ENCODE measurements around the gene ITIH5. TPM values are rescaled to one million over a fixed set of nuclear protein-coding genes. Genes with fewer than 3 reads are reported as not detected.

The ITIH5 gene
- total RNA-seq, 1 donor from 2014 or later: 3.4 TPM

DNA sequence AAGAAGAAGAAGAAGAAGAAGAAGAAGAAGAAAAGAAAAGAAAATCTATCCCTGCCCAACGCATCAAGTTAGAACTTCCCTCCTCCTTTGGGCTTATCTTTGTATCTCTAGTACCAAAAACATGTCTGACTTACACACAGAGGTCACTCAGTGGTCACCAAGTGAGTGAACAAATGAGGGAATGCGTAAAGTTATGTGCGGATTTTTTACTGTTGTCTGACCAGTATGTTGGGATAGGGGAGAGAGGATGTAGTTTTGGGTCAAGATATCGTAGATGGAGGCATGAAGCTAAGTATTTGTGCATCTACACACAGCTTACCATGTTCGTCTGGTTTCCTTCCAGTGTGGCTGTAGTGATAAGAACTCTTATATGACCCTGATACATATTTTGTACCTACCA is 99.9 kb downstream of the ITIH5 start:
- Mint-ChIP-seq H3K4me3 (ENCODE audit: unreplicated experiment) (no peak overlapping the region), H3K27me3 (ENCODE audit: low read depth) (peaks cover 4% of the 10 kb centered on the region), H3K27ac (ENCODE audit: unreplicated experiment) (no peak overlapping the region), H3K36me3 (ENCODE audit: low read depth) (no peaks in the 10 kb centered on the region), H3K4me1 (ENCODE audit: low read depth) (peaks cover 19% of the 10 kb centered on the region), H3K9me3 (ENCODE audit: low read depth) (no peaks in the 10 kb centered on the region)
- TF ChIP-seq, protein P1, sequence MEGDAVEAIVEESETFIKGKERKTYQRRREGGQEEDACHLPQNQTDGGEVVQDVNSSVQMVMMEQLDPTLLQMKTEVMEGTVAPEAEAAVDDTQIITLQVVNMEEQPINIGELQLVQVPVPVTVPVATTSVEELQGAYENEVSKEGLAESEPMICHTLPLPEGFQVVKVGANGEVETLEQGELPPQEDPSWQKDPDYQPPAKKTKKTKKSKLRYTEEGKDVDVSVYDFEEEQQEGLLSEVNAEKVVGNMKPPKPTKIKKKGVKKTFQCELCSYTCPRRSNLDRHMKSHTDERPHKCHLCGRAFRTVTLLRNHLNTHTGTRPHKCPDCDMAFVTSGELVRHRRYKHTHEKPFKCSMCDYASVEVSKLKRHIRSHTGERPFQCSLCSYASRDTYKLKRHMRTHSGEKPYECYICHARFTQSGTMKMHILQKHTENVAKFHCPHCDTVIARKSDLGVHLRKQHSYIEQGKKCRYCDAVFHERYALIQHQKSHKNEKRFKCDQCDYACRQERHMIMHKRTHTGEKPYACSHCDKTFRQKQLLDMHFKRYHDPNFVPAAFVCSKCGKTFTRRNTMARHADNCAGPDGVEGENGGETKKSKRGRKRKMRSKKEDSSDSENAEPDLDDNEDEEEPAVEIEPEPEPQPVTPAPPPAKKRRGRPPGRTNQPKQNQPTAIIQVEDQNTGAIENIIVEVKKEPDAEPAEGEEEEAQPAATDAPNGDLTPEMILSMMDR (IDR thresholded peaks at IDR 0.05): no peak
- DNase-seq (ENCODE audit: low spot score): no peak

DNA sequence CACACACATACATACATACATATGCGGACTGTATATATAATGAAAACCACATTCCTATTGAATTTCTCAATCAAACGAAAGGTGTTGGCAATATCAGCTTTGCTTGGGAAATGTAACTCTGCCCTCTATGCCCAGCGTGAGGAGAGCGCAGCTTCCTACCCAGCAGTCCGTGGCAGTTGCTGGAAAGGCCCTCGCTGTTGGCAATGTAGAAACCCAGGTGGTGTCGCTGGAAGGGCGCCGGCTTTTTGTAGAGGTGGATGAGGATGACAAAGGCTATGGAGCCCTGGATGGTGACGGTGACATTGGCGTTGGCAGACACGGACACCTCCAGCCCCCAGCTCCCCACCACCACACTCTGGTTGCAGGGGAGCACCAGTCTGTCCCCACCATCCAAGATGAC is 100.9 kb downstream of the ITIH5 start:
- Mint-ChIP-seq H3K27me3 (ENCODE audit: low read depth) (peaks cover 4% of the 10 kb centered on the region), H3K4me3 (ENCODE audit: unreplicated experiment) (no peak overlapping the region), H3K36me3 (ENCODE audit: low read depth) (no peaks in the 10 kb centered on the region), H3K27ac (ENCODE audit: unreplicated experiment) (no peak overlapping the region), H3K4me1 (ENCODE audit: low read depth) (peaks cover 26% of the 10 kb centered on the region), H3K9me3 (ENCODE audit: low read depth) (no peaks in the 10 kb centered on the region)
- DNase-seq (ENCODE audit: low spot score): no peak
- TF ChIP-seq, protein P1 (IDR thresholded peaks at IDR 0.05): no peak

DNA sequence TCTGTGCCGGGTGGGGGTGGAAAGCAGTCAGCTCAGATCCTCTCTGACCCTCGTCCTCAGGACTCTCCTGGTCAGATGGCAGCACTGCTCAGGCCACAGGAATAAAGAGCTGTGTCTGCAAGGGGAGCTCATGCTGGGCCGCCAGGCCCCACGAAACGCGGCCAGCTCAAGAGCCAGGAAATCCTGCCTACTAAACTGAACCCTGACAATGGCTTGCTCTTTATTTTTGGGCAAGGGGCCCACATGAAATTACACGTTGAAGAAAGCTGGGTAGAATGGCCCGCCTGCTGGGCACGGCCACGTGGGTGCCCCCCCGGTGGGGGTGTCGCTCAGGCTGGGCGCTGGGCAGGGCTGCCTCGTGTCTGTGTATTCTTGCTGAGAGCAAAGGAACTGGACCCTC is 103.0 kb downstream of the ITIH5 start:
- Mint-ChIP-seq H3K4me1 (ENCODE audit: low read depth) (peaks cover 46% of the 10 kb centered on the region), H3K36me3 (ENCODE audit: low read depth) (no peaks in the 10 kb centered on the region), H3K9me3 (ENCODE audit: low read depth) (peaks cover 2% of the 10 kb centered on the region), H3K4me3 (ENCODE audit: unreplicated experiment) (no peak overlapping the region), H3K27me3 (ENCODE audit: low read depth) (peaks cover 4% of the 10 kb centered on the region), H3K27ac (ENCODE audit: unreplicated experiment) (peak overlapping the region; percentile 15)
- TF ChIP-seq, protein P1 (IDR thresholded peaks at IDR 0.05): no peak
- DNase-seq (ENCODE audit: low spot score): no peak

DNA sequence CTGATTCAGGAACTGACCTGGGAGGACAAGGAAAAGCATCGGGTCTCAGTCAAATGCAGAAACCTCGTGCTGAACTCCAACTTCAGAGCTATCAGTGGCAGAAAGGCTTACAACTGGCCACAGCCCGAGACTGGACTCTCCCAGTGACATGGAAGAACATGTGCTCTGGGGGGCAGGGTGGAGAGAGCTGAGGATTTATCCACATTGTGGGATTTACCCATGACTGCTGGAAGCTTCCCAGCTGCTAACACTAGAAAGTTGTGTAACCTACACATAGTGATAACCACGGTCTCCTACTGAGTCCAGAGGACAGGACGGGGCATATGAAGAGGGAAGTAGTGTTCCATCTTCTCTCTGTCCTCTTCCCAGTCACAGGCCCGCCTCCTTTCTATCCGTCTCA is 103.4 kb downstream of the ITIH5 start:
- peaks cover 4% of the 10 kb centered on the region for H3K27me3 Mint-ChIP-seq (ENCODE audit: low read depth)
- DNase-seq (ENCODE audit: low spot score): no peak
- H3K36me3 Mint-ChIP-seq (ENCODE audit: low read depth): no peaks in the 10 kb centered on the region
- TF ChIP-seq, protein P1 (IDR thresholded peaks at IDR 0.05): no peak
- peaks cover 2% of the 10 kb centered on the region for H3K9me3 Mint-ChIP-seq (ENCODE audit: low read depth)
- H3K4me3 Mint-ChIP-seq (ENCODE audit: unreplicated experiment): no peak overlapping the region
- H3K4me1 Mint-ChIP-seq (ENCODE audit: low read depth): peaks cover 50% of the 10 kb centered on the region
- H3K27ac Mint-ChIP-seq (ENCODE audit: unreplicated experiment): peak overlapping the region; percentile 15

DNA sequence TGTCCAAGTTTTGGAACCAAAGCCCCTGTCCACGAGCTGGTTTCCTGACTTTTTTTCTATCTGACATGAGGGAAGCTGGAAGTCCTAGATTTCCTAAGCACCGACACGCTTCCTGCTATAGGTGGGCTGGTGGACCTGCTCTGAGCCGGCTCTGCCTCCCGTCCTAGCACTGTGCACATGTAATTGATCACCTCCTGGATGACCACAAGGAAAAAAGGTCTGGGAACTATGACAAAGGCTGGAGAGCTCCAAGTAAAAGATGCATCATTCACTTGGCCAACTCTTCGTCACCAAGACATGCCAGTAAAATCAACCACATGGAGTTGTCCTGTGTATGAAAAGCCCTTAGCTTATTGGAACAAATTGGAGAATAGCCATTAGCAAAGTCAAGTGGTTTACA is 104.8 kb downstream of the ITIH5 start:
- no peaks in the 10 kb centered on the region for H3K36me3 Mint-ChIP-seq (ENCODE audit: low read depth)
- peaks cover 2% of the 10 kb centered on the region for H3K9me3 Mint-ChIP-seq (ENCODE audit: low read depth)

More for the DNA sequence above, 104.8 kb downstream of the ITIH5 start:
- Mint-ChIP-seq H3K27me3 (ENCODE audit: low read depth) (peaks cover 4% of the 10 kb centered on the region), H3K4me1 (ENCODE audit: low read depth) (peaks cover 57% of the 10 kb centered on the region), H3K27ac (ENCODE audit: unreplicated experiment) (peak overlapping the region; percentile 90), H3K4me3 (ENCODE audit: unreplicated experiment) (no peak overlapping the region)
- TF ChIP-seq, protein P1 (IDR thresholded peaks at IDR 0.05): no peak
- DNase-seq (ENCODE audit: low spot score): no peak
